M059J (cell line): Measurements from ENCODE around the gene KCNQ1. TPM values are rescaled to one million over a fixed set of nuclear protein-coding genes. Genes with fewer than 3 reads are reported as not detected.

Source experiments
- DNase-seq: peaks from one replicate; pipeline ENCODE4 v3.0.0-alpha.2; 2012; ENCODE audit warnings: low read depth
- total RNA-seq: library from RNA; depleted of rRNA; stranded (reverse); fragments of >200 nt; shearing (Covaris generic); gene quantifications from 2 replicates; pipeline ENCODE4 v1.2.3, GENCODE V29; 2014

KCNQ1 gene
- total RNA-seq, 1 experiment from 2014 or later, result not detected

- no peak for DNase-seq
Measured at GRCh38 chr11:2681408-2682145, 236.8 kb downstream of the KCNQ1 start.

- no peak for DNase-seq
Measured at GRCh38 chr11:2683806-2684205, 239.0 kb downstream of the KCNQ1 start.

GRCh38 chr11:2684581-2684980, 239.8 kb downstream of the KCNQ1 start:
- no peak for DNase-seq

GRCh38 chr11:2685051-2685450, 240.2 kb downstream of the KCNQ1 start:
- DNase-seq, result no peak

- DNase-seq, result no peak
Measured at GRCh38 chr11:2685566-2686359, 241.0 kb downstream of the KCNQ1 start.

GRCh38 chr11:2686360-2687222, 241.8 kb downstream of the KCNQ1 start:
- DNase-seq, result no peak

GRCh38 chr11:2687223-2687530, 242.4 kb downstream of the KCNQ1 start:
- DNase-seq, result no peak

- no peak for DNase-seq
Measured at GRCh38 chr11:2687782-2688191, 243.0 kb downstream of the KCNQ1 start.

- DNase-seq, result no peak
Measured at GRCh38 chr11:2688381-2689231, 243.8 kb downstream of the KCNQ1 start.

- DNase-seq, result no peak
Measured at GRCh38 chr11:2689651-2690575, 245.1 kb downstream of the KCNQ1 start.

- no peak for DNase-seq
Measured at GRCh38 chr11:2690596-2691354, 246.0 kb downstream of the KCNQ1 start.

- no peak for DNase-seq
Measured at GRCh38 chr11:2691355-2691761, 246.6 kb downstream of the KCNQ1 start.

GRCh38 chr11:2691991-2692875, 247.4 kb downstream of the KCNQ1 start:
- DNase-seq, result peak; percentile 15

- no peak for DNase-seq
Measured at GRCh38 chr11:2693271-2694261, 248.8 kb downstream of the KCNQ1 start.

GRCh38 chr11:2694495-2694894, 249.7 kb downstream of the KCNQ1 start:
- DNase-seq, result no peak

- DNase-seq, result no peak
Measured at GRCh38 chr11:2694995-2695939, 250.5 kb downstream of the KCNQ1 start.
